CD4-positive, alpha-beta T cell (primary cell): ENCODE data around the gene SLC12A7. TPM values are rescaled to one million over a fixed set of nuclear protein-coding genes. Genes with fewer than 3 reads are reported as not detected.

Experiments used
- ATAC-seq: fragments of 200-7000 bp; cut with Tn5 transposase; one replicate; pipeline ENCODE4 v1.10.0; 2022; ENCODE audit warnings: mild to moderate bottlenecking; ENCODE audit not compliant: poor library complexity
- CTCF ChIA-PET: fragments of 350-600 bp; sonication (Branson Sonifier 250); formaldehyde crosslinking; loops from one replicate; lab custom pipeline; 2021; ENCODE audit warnings: antibody characterized with exemption, inconsistent platforms; lab: Charles Lee
- POLR2A ChIA-PET: fragments of 350-600 bp; sonication (Branson Sonifier 250); formaldehyde crosslinking; loops from one replicate; lab custom pipeline; 2021; ENCODE audit warnings: antibody characterized with exemption, inconsistent platforms; lab: Charles Lee
- DNase-seq, 14 experiments: peaks; one replicate each; pipeline ENCODE4 v3.0.0-alpha.2; 2013 to 2020; ENCODE audit warnings: mixed read lengths in 2 of 14
- H3K27ac ChIP-seq, 2 donors: one replicate each; pipeline versions ENCODE4 v1.5.1 to v1.7.0; 2013; ENCODE audit warnings: low read length in 2 of 2, low read depth in 1 of 2, mild to moderate bottlenecking in 1 of 2
- H3K27me3 ChIP-seq, 2 experiments: 1 replicate in 1 of 2; 2 replicates in 1 of 2; pipeline versions ENCODE4 v1.6.1 to v1.7.0; 2013; ENCODE audit warnings: low read length in 2 of 2, control low read depth in 1 of 2, mild to moderate bottlenecking in 1 of 2, moderate library complexity in 1 of 2; ENCODE audit not compliant: insufficient read depth in 2 of 2, control insufficient read depth in 1 of 2
- H3K36me3 ChIP-seq: one replicate; pipeline ENCODE4 v1.6.1; 2013; ENCODE audit warnings: low read length, control low read depth; ENCODE audit not compliant: insufficient read depth
- H3K4me1 ChIP-seq: one replicate; pipeline ENCODE4 v1.6.1; 2013; ENCODE audit warnings: low read length, control low read depth; ENCODE audit not compliant: insufficient read depth
- H3K4me3 ChIP-seq: one replicate; pipeline ENCODE4 v1.5.1; 2013; ENCODE audit warnings: mild to moderate bottlenecking, low read length, moderate library complexity
- H3K9me3 ChIP-seq, 2 experiments: 1 replicate in 1 of 2; 2 replicates in 1 of 2; pipeline versions ENCODE4 v1.6.1 to v1.7.0; 2013; ENCODE audit warnings: low read length in 2 of 2, mild to moderate bottlenecking in 2 of 2, control low read depth in 1 of 2, moderate library complexity in 1 of 2; ENCODE audit not compliant: control insufficient read depth in 1 of 2, insufficient read depth in 1 of 2
- H3K27ac Mint-ChIP-seq: one replicate; pipeline ENCODE4 v1.8.0; 2020; ENCODE audit warnings: mixed read lengths
- H3K27me3 Mint-ChIP-seq: one replicate; pipeline ENCODE4 v1.8.0; 2021; ENCODE audit warnings: mixed read lengths
- H3K36me3 Mint-ChIP-seq: one replicate; pipeline ENCODE4 v1.8.0; 2021; ENCODE audit warnings: low read depth, mixed read lengths
- H3K4me1 Mint-ChIP-seq: one replicate; pipeline ENCODE4 v1.8.0; 2021; ENCODE audit warnings: low read depth, mixed read lengths
- H3K4me3 Mint-ChIP-seq: one replicate; pipeline ENCODE4 v1.8.0; 2020; ENCODE audit warnings: mild to moderate bottlenecking, mixed read lengths
- H3K9me3 Mint-ChIP-seq: one replicate; pipeline ENCODE4 v1.8.0; 2020; ENCODE audit warnings: mixed read lengths
- intact Hi-C, 2 experiments: fragments of 100-400 bp; cut with DNase I in 1 of 2; cut with micrococcal nuclease in 1 of 2; formaldehyde crosslinking; loops; one replicate each; pipeline versions ENCODE4 v1.15.1 to v1.9.0; 2023 to 2025; cut with DNase I, micrococcal nuclease
- total RNA-seq, 174 experiments: library from RNA in 2 of 174; stranded (reverse) in 2 of 174; gene quantifications; one replicate each; pipeline ENCODE4 v1.2.3 and lab custom pipeline; 2021 to 2026
- TF ChIP-seq, protein P1 (sequence below): fragments of 200-600 bp; IDR thresholded peaks from one replicate; pipeline ENCODE4 v1.8.0; 2022; ENCODE audit warnings: antibody characterized with exemption, mild to moderate bottlenecking

The SLC12A7 gene
- total RNA-seq, 2 experiments from 2014 or later: 47.9 to 51.7 TPM

DNA sequence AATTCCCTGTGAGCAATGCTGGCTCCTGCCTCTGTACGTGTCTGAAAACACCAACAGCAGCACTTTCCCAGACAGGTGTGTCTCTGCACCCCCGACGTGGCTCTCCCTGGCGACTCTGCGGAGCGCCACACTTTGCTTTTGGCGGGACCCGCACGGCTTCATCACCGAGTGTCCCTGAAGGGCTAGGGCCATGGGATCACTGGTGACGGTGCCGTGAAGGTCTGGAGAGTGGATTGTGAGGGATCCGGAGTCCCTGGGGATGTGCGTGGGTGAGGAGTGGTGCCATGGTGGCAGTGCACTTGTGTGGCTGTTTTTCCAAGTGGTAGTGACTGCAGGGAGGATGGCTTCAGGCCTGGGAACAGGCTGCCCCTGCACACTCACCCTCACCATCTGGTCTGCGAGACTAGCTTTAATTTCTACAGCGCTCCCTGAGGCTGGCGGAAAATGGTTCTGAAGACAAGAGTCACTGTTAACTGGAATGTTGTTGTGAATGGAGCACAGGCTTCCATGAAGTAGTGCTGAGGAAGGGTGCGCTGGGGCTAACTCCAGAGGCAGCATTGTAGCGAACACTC lies 100.0 kb downstream of the SLC12A7 start:
- H3K36me3 ChIP-seq: no peaks in the 10 kb centered on the region
- POLR2A ChIA-PET: no interaction called here
- ATAC-seq (no peak), DNase-seq (no peak)
- peaks cover 40% of the 10 kb centered on the region for H3K27me3 Mint-ChIP-seq
- H3K4me3 Mint-ChIP-seq: peak overlapping the region; percentile 18
- no peak overlapping the region for H3K4me3 ChIP-seq
- no peak overlapping the region for H3K27ac Mint-ChIP-seq
- H3K27ac ChIP-seq: no peak overlapping the region
- H3K36me3 Mint-ChIP-seq: no peaks in the 10 kb centered on the region
- H3K4me1 ChIP-seq: peaks cover 14% of the 10 kb centered on the region
- intact Hi-C loops: loop anchor here in 1 of 2 experiments (1.0 kb wide), 1 partner anchor 89 kb away; no protein-coding TSS in a partner anchor
- H3K9me3 ChIP-seq: peaks cover 0 to 17% of the 10 kb centered on the region in 2 experiments
- peaks cover 33 to 49% of the 10 kb centered on the region in 2 experiments for H3K27me3 ChIP-seq
- TF ChIP-seq, protein P1, sequence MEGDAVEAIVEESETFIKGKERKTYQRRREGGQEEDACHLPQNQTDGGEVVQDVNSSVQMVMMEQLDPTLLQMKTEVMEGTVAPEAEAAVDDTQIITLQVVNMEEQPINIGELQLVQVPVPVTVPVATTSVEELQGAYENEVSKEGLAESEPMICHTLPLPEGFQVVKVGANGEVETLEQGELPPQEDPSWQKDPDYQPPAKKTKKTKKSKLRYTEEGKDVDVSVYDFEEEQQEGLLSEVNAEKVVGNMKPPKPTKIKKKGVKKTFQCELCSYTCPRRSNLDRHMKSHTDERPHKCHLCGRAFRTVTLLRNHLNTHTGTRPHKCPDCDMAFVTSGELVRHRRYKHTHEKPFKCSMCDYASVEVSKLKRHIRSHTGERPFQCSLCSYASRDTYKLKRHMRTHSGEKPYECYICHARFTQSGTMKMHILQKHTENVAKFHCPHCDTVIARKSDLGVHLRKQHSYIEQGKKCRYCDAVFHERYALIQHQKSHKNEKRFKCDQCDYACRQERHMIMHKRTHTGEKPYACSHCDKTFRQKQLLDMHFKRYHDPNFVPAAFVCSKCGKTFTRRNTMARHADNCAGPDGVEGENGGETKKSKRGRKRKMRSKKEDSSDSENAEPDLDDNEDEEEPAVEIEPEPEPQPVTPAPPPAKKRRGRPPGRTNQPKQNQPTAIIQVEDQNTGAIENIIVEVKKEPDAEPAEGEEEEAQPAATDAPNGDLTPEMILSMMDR: no peak
- CTCF ChIA-PET: no interaction called here
- peaks cover 10% of the 10 kb centered on the region for H3K4me1 Mint-ChIP-seq
- H3K9me3 Mint-ChIP-seq: no peaks in the 10 kb centered on the region

DNA sequence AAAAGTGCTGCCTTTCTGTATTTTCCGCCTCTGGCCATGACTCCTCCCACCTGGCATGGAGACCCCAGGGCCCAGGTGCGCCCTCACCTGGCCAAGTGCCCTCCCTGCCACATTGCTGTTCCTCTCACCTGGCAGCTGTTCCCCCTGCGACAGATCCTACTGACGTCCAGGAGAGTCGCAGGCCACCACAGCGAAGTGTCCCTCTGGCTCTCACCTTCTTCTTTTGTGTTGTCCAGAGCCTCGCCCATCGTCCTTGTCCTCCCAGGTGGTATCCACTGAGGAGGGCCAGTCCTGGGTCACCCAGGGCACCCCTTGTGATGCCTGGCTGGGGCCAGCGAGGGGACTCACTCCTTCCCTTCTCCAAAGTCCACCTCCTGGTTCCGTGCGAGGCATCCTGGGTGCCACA lies 100.6 kb downstream of the SLC12A7 start:
- no peak overlapping the region for H3K27ac Mint-ChIP-seq
- no peaks in the 10 kb centered on the region for H3K36me3 ChIP-seq
- H3K27me3 ChIP-seq: peaks cover 36 to 55% of the 10 kb centered on the region in 2 experiments
- peak in 10 of 14 experiments; percentile 29 to 68 (median 42) for DNase-seq
- H3K4me1 Mint-ChIP-seq: peaks cover 10% of the 10 kb centered on the region
- TF ChIP-seq, protein P1: peak; percentile 35
- H3K4me3 ChIP-seq: no peak overlapping the region
- no peak overlapping the region for H3K27ac ChIP-seq
- H3K4me3 Mint-ChIP-seq: peak overlapping the region; percentile 73
- intact Hi-C loops: loop anchor here in 1 of 2 experiments (1.0 kb wide), 1 partner anchor 88 kb away; no protein-coding TSS in a partner anchor
- H3K36me3 Mint-ChIP-seq: no peaks in the 10 kb centered on the region
- H3K9me3 Mint-ChIP-seq: no peaks in the 10 kb centered on the region
- H3K9me3 ChIP-seq: peaks cover 0 to 17% of the 10 kb centered on the region in 2 experiments
- H3K4me1 ChIP-seq: peaks cover 14% of the 10 kb centered on the region
- ChIA-PET POLR2A (no interaction called here), CTCF (interaction anchor here (1.1 kb wide), 1 partner anchor 129 kb away, joined by 4 read pairs; no protein-coding TSS in a partner anchor)
- H3K27me3 Mint-ChIP-seq: peaks cover 44% of the 10 kb centered on the region
- ATAC-seq: peak; percentile 51

DNA sequence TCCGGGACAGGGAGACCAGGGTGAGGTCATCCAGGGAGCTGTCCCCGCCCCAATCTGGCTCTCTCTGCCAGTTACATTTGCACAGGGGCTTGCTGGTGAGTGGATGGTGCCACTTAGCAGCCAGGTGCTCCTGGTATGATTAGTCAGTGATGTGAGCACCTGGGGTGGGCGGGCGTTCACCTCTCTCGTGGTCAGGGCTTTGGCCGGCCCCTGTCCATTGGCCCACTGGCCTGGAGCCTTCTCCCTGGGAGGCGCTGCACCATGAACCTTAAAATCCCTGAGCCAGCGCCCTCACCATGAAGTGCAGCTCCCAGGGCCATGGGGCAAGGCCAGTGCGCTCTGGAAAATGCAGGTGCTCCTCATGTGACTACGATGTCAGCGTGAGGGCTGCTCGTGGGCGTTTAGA lies 101.2 kb downstream of the SLC12A7 start:
- Histone ChIP-seq H3K4me1 (peaks cover 18% of the 10 kb centered on the region), H3K9me3 (peaks cover 0 to 23% of the 10 kb centered on the region in 2 experiments), H3K27me3 (peaks cover 42 to 61% of the 10 kb centered on the region in 2 experiments), H3K4me3 (no peak overlapping the region), H3K27ac (no peak overlapping the region), H3K36me3 (no peaks in the 10 kb centered on the region)
- DNase-seq (no peak), ATAC-seq (no peak)
- Mint-ChIP-seq H3K4me1 (peaks cover 15% of the 10 kb centered on the region), H3K36me3 (no peaks in the 10 kb centered on the region), H3K4me3 (peak overlapping the region; percentile 73), H3K9me3 (no peaks in the 10 kb centered on the region), H3K27me3 (peaks cover 49% of the 10 kb centered on the region), H3K27ac (no peak overlapping the region)
- CTCF ChIA-PET: interaction anchor here (1.1 kb wide), 1 partner anchor 130 kb away, joined by 4 read pairs; no protein-coding TSS in a partner anchor
- intact Hi-C loops: loop anchor here in 1 of 2 experiments (1.0 kb wide), 1 partner anchor 87 kb away; no protein-coding TSS in a partner anchor
- TF ChIP-seq, protein P1: no peak
- POLR2A ChIA-PET: no interaction called here
